OCI-LY1 (cell line): ENCODE measurements around the gene PPP1R15B.

ENCODE experiments used
- H2AFZ ChIP-seq: fragments of 200-600 bp; sonication (generic), shearing (Covaris generic); 2 replicates; pipeline ENCODE4 v1.6.0; 2014; ENCODE audit warnings: antibody characterized with exemption, mild to moderate bottlenecking, low read length
- H3F3A ChIP-seq: fragments of 200-600 bp; sonication (generic), shearing (Covaris generic); 2 replicates; pipeline ENCODE4 v1.6.0; 2014; ENCODE audit warnings: mild to moderate bottlenecking, antibody characterized with exemption, low read length, moderate library complexity; ENCODE audit not compliant: insufficient read depth
- H3K27ac ChIP-seq: fragments of 200-600 bp; sonication (generic); 2 replicates; pipeline ENCODE4 v1.5.1; 2014; ENCODE audit warnings: low read length, mixed run types, mild to moderate bottlenecking, low read depth; ENCODE audit not compliant: poor library complexity, severe bottlenecking
- H3K27me3 ChIP-seq: fragments of 200-600 bp; sonication (generic); 2 replicates; pipeline ENCODE4 v1.6.0; 2014; ENCODE audit warnings: antibody characterized with exemption, mild to moderate bottlenecking, low read length, moderate library complexity; ENCODE audit not compliant: insufficient read depth
- H3K36me3 ChIP-seq: fragments of 200-600 bp; sonication (generic); 2 replicates; pipeline ENCODE4 v1.6.1; 2014; ENCODE audit warnings: mild to moderate bottlenecking, antibody characterized with exemption, low read length, moderate library complexity, mixed read lengths; ENCODE audit not compliant: insufficient read depth
- H3K4me1 ChIP-seq: fragments of 200-600 bp; sonication (generic); 2 replicates; pipeline ENCODE4 v1.5.1; 2014; ENCODE audit warnings: mild to moderate bottlenecking, low read length, moderate library complexity; ENCODE audit not compliant: insufficient read depth, severe bottlenecking
- H3K4me2 ChIP-seq: fragments of 200-600 bp; sonication (generic), shearing (Covaris generic); 2 replicates; pipeline ENCODE4 v1.6.1; 2014; ENCODE audit warnings: low read length
- H3K4me3 ChIP-seq: fragments of 200-600 bp; sonication (generic); 2 replicates; pipeline ENCODE4 v1.5.1; 2014; ENCODE audit warnings: low read length, low read depth, mild to moderate bottlenecking, mixed read lengths; ENCODE audit not compliant: poor library complexity, severe bottlenecking
- H3K79me2 ChIP-seq: fragments of 200-600 bp; shearing (Covaris generic); 2 replicates; pipeline ENCODE4 v1.6.1; 2016; ENCODE audit warnings: mixed run types, low read length, mixed read lengths; ENCODE audit not compliant: insufficient read depth
- H3K9ac ChIP-seq: fragments of 200-600 bp; sonication (generic), shearing (Covaris generic); 2 replicates; pipeline ENCODE4 v1.6.1; 2014; ENCODE audit warnings: mild to moderate bottlenecking, low read length, mixed read lengths
- H3K9me2 ChIP-seq: fragments of 200-600 bp; sonication (generic), shearing (Covaris generic); 2 replicates; pipeline ENCODE4 v1.6.1; 2014; ENCODE audit warnings: low read depth, mild to moderate bottlenecking, low read length, mixed read lengths
- H3K9me3 ChIP-seq: fragments of 200-600 bp; shearing (Covaris generic); 2 replicates; pipeline ENCODE4 v1.6.1; 2014; ENCODE audit warnings: low read length, mixed read lengths
- H4K20me1 ChIP-seq: fragments of 200-600 bp; sonication (generic), shearing (Covaris generic); 2 replicates; pipeline ENCODE4 v1.6.0; 2016; ENCODE audit warnings: mild to moderate bottlenecking, low read length; ENCODE audit not compliant: insufficient read depth
- EZH2 ChIP-seq: fragments of 200-600 bp; sonication (generic), shearing (Covaris generic); IDR thresholded peaks from 2 replicates; pipeline ENCODE4 v1.8.0; 2017; ENCODE audit warnings: borderline replicate concordance, mixed run types, mild to moderate bottlenecking, antibody characterized with exemption, low read length, moderate library complexity, mixed read lengths
- TF ChIP-seq, protein P1 (sequence below): fragments of 200-600 bp; sonication (generic), shearing (Covaris generic); IDR thresholded peaks from 2 replicates; pipeline ENCODE4 v1.5.1; 2017; ENCODE audit warnings: mild to moderate bottlenecking, antibody characterized with exemption, low read length, moderate library complexity, mixed read lengths

PPP1R15B gene

DNA sequence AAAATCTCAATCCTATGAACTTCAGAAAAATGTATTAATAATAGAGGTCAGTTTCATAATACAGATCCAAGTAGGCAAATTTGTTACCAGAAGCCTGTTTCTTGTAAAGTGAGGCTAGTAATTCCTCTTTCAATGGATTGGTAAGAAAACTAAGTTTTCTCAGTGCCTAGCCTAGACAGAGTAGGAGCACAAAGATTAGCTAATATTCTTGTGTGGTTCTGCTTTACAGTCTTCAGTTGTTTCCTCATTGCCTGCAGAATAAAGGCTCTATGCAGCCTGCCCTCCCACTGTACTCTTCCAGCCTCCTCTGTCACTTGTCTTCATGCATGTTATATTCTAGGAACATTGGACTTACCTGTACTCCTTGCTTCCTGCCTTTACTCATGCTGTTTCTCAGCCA is 2.4 kb upstream of the PPP1R15B start:
- no peaks in the 10 kb centered on the region for H3K9me3 ChIP-seq
- H3K4me2 ChIP-seq = no peak overlapping the region
- peaks cover 20% of the 10 kb centered on the region for H3K36me3 ChIP-seq
- H3K27me3 ChIP-seq = no peaks in the 10 kb centered on the region
- H3K4me3 ChIP-seq = no peak overlapping the region
- H2AFZ ChIP-seq = no peak overlapping the region
- no peak overlapping the region for H3K9ac ChIP-seq
- H3K9me2 ChIP-seq = no peaks in the 10 kb centered on the region
- TF ChIP-seq EZH2 = no peak
- TF ChIP-seq, protein P1, sequence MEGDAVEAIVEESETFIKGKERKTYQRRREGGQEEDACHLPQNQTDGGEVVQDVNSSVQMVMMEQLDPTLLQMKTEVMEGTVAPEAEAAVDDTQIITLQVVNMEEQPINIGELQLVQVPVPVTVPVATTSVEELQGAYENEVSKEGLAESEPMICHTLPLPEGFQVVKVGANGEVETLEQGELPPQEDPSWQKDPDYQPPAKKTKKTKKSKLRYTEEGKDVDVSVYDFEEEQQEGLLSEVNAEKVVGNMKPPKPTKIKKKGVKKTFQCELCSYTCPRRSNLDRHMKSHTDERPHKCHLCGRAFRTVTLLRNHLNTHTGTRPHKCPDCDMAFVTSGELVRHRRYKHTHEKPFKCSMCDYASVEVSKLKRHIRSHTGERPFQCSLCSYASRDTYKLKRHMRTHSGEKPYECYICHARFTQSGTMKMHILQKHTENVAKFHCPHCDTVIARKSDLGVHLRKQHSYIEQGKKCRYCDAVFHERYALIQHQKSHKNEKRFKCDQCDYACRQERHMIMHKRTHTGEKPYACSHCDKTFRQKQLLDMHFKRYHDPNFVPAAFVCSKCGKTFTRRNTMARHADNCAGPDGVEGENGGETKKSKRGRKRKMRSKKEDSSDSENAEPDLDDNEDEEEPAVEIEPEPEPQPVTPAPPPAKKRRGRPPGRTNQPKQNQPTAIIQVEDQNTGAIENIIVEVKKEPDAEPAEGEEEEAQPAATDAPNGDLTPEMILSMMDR = no peak
- peaks cover 11% of the 10 kb centered on the region; the same call in 1 of the 2 replicates for H3F3A ChIP-seq
- peaks cover 25% of the 10 kb centered on the region for H3K79me2 ChIP-seq
- H3K27ac ChIP-seq = peak overlapping the region; percentile 72
- H3K4me1 ChIP-seq = peaks cover 36% of the 10 kb centered on the region
- no peaks in the 10 kb centered on the region for H4K20me1 ChIP-seq

DNA sequence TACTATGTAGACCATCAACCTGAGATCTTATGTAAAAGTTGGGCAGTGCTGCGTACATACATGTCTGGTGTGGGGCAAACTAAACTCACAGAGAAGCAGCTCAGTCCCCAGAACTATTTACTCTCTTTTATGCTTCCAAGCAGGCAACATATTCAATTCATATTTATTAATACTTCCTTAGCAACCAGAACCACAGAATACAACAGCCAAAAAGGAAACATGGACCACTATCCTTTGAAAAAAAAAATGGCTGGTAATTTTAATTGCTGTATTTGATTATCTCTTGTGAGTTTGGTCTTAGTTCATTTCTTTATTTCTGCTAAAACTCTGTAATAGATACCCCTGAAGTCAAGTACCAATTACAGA is 1.5 kb upstream of the PPP1R15B start:
- H2AFZ ChIP-seq = no peak overlapping the region
- peaks cover 34% of the 10 kb centered on the region for H3K79me2 ChIP-seq
- peaks cover 29% of the 10 kb centered on the region for H3K36me3 ChIP-seq
- H3K9me3 ChIP-seq = no peaks in the 10 kb centered on the region
- peaks cover 28% of the 10 kb centered on the region for H3K4me1 ChIP-seq
- TF ChIP-seq, protein P1 = no peak
- no peak for TF ChIP-seq EZH2
- H3K27me3 ChIP-seq = no peaks in the 10 kb centered on the region
- no peaks in the 10 kb centered on the region for H3K9me2 ChIP-seq
- peak overlapping the region; percentile 72 for H3K27ac ChIP-seq
- no peak overlapping the region for H3K4me3 ChIP-seq
- H3F3A ChIP-seq = peaks cover 8% of the 10 kb centered on the region; the same call in 1 of the 2 replicates
- no peak overlapping the region for H3K4me2 ChIP-seq
- peak overlapping the region; percentile 31; the same call in 1 of the 2 replicates for H3K9ac ChIP-seq
- H4K20me1 ChIP-seq = no peaks in the 10 kb centered on the region

DNA sequence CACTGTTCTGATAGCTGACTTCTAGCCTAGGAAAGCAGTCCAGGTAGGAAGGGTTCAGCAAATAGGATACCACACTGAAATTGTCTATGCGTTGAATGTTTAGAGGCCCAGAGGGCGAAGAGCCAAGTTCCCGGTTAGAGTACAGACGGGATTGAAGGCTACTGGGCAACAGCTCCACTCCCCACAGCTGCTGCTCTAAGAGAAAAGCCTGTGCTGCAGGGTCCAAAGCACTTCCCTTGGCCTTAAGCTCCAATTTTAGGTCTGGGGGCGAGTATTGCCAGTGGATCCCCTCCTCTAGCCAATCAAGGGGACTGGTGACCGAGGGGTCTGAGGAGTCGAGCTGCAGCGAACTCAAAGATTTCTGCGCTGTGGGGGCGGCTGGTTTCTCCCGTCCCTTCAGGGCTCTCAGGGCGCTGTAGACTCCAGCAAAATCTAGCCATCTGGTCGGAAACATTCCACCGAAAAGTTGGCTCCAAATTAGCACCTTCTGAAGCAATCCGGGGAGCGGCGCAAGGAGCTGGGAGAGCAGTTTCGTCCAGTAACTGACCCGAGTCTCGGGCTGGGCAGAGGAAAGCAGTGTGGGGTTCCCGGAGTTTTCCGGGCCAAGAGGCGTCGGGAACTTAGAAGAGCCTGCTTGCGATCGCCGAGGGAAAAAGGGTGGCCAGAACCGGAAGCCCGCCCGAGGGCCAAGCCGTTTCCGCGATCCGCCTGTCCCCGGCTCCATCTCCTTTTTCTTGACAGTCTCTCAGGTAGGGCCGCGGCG is 748 bp downstream of the PPP1R15B start:
- Histone ChIP-seq H3K27me3 (no peaks in the 10 kb centered on the region), H2AFZ (no peak overlapping the region), H3K79me2 (peaks cover 57% of the 10 kb centered on the region), H3K9me2 (no peaks in the 10 kb centered on the region), H3F3A (peaks cover 8% of the 10 kb centered on the region; the same call in 1 of the 2 replicates), H3K27ac (peak overlapping the region; percentile 84), H3K9me3 (no peaks in the 10 kb centered on the region), H4K20me1 (0 out of 2 replicates have a peak, but pooled peaks cover 5% of the 10 kb centered on the region), H3K4me3 (peak overlapping the region; percentile 91), H3K36me3 (peaks cover 50% of the 10 kb centered on the region), H3K4me2 (peak overlapping the region; percentile 94), H3K4me1 (peaks cover 40% of the 10 kb centered on the region), H3K9ac (peak overlapping the region; percentile 95)
- TF ChIP-seq, protein P1 = no peak
- no peak for TF ChIP-seq EZH2
